IMR-90 (cell line): Measurements from ENCODE around the gene CLNK. TPM values are rescaled to one million over a fixed set of nuclear protein-coding genes. Genes with fewer than 3 reads are reported as not detected.

Experiments
- ATAC-seq: fragments of 200-7000 bp; cut with Tn5 transposase; 2 replicates; pipeline ENCODE4 v1.9.1; 2020; ENCODE audit warnings: low read depth, mild to moderate bottlenecking, moderate library complexity
- BruUV-seq: library from RNA; stranded (reverse); fragments of 400-500 nt; replicated peaks from 2 replicates; lab custom pipeline; 2021; lab: Mats Ljungman, UMichigan
- CTCF ChIA-PET: fragments of 300-600 bp; formaldehyde crosslinking; extraction: SDS; loops from one replicate; lab custom pipeline; 2021; ENCODE audit warnings: antibody characterized with exemption; lab: Yijun Ruan, JAX
- POLR2A ChIA-PET: fragments of 300-600 bp; sonication (Branson Sonifier 250); formaldehyde crosslinking; loops from one replicate; lab custom pipeline; 2022; ENCODE audit warnings: antibody characterized with exemption; ENCODE audit not compliant: unreplicated experiment; lab: Charles Lee
- DNase-seq: peaks from one replicate; pipeline ENCODE4 v3.0.0; 2013
- H2AFZ ChIP-seq: replicated peaks from 2 replicates; pipeline ENCODE3; 2013; ENCODE audit warnings: low read length, mild to moderate bottlenecking; ENCODE audit not compliant: poor library complexity
- H2AK5ac ChIP-seq: 2 replicates; pipeline ENCODE4 v1.6.1; 2013; ENCODE audit warnings: low read depth, low read length, inconsistent platforms
- H2AK9ac ChIP-seq: replicated peaks from 2 replicates; pipeline ENCODE3; 2013; ENCODE audit warnings: mild to moderate bottlenecking, low read depth, low read length, moderate library complexity; ENCODE audit not compliant: poor library complexity
- H2BK120ac ChIP-seq: 2 replicates; pipeline ENCODE4 v1.6.1; 2013; ENCODE audit warnings: low read depth, low read length, inconsistent platforms
- H2BK15ac ChIP-seq: 3 replicates; pipeline ENCODE4 v1.6.1; 2013; ENCODE audit warnings: low read depth, low read length, inconsistent platforms
- H2BK20ac ChIP-seq: 2 replicates; pipeline ENCODE4 v1.6.1; 2013; ENCODE audit warnings: low read depth, mild to moderate bottlenecking, inconsistent platforms, low read length, moderate library complexity
- H2BK5ac ChIP-seq: 2 replicates; pipeline ENCODE4 v1.6.1; 2013; ENCODE audit warnings: mild to moderate bottlenecking, low read depth, low read length, inconsistent platforms; ENCODE audit not compliant: poor library complexity, severe bottlenecking
- H3K14ac ChIP-seq: replicated peaks from 2 replicates; pipeline ENCODE4 v1.6.1; 2013; ENCODE audit warnings: low read depth, low read length, inconsistent platforms
- H3K18ac ChIP-seq: 2 replicates; pipeline ENCODE4 v1.6.1; 2013; ENCODE audit warnings: low read depth, low read length, control low read depth
- H3K23ac ChIP-seq: 2 replicates; pipeline ENCODE4 v1.6.1; 2013; ENCODE audit warnings: low read depth, low read length, inconsistent platforms
- H3K27ac ChIP-seq: 2 replicates; pipeline ENCODE4 v1.5.1; 2013; ENCODE audit warnings: mild to moderate bottlenecking, control low read depth, low read length; ENCODE audit not compliant: insufficient read depth
- H3K27me3 ChIP-seq: 2 replicates; pipeline ENCODE4 v1.6.1; 2013; ENCODE audit warnings: low read length; ENCODE audit not compliant: control insufficient read depth, insufficient read depth
- H3K36me3 ChIP-seq: 2 replicates; pipeline ENCODE4 v1.6.1; 2013; ENCODE audit warnings: low read length, mixed read lengths; ENCODE audit not compliant: control insufficient read depth, insufficient read depth
- H3K4ac ChIP-seq: 2 replicates; pipeline ENCODE4 v1.6.1; 2013; ENCODE audit warnings: low read depth, low read length, inconsistent platforms
- H3K4me1 ChIP-seq: 2 replicates; pipeline ENCODE4 v1.6.1; 2013; ENCODE audit warnings: low read length, mixed read lengths; ENCODE audit not compliant: control insufficient read depth, insufficient read depth
- H3K4me2 ChIP-seq: 2 replicates; pipeline ENCODE4 v1.6.1; 2013; ENCODE audit warnings: low read depth, mild to moderate bottlenecking, control low read depth, low read length, moderate library complexity
- H3K4me3 ChIP-seq: 2 replicates; pipeline ENCODE4 v1.5.1; 2013; ENCODE audit warnings: low read depth, mild to moderate bottlenecking, control low read depth, low read length, moderate library complexity; ENCODE audit not compliant: insufficient read depth
- H3K56ac ChIP-seq: 2 replicates; pipeline ENCODE4 v1.6.1; 2013; ENCODE audit warnings: low read length, inconsistent platforms; ENCODE audit not compliant: insufficient read depth; ENCODE audit errors: extremely low read depth
- H3K79me1 ChIP-seq, 2 experiments: 2 replicates each; pipeline ENCODE4 v1.6.1; 2013; ENCODE audit warnings: low read length in 2 of 2, inconsistent platforms in 1 of 2, low read depth in 1 of 2
- H3K9ac ChIP-seq: 2 replicates; pipeline ENCODE4 v1.6.1; 2013; ENCODE audit warnings: low read depth, low read length, control low read depth
- H3K9me1 ChIP-seq: 2 replicates; pipeline ENCODE4 v1.6.1; 2013; ENCODE audit warnings: low read length, inconsistent platforms; ENCODE audit not compliant: insufficient read depth
- H3K9me3 ChIP-seq: 2 replicates; pipeline ENCODE4 v1.6.1; 2013; ENCODE audit warnings: low read length; ENCODE audit not compliant: control insufficient read depth, insufficient read depth
- H4K20me1 ChIP-seq: 2 replicates; pipeline ENCODE4 v1.6.1; 2013; ENCODE audit warnings: low read length, inconsistent platforms; ENCODE audit not compliant: insufficient read depth
- H4K5ac ChIP-seq: 2 replicates; pipeline ENCODE4 v1.6.1; 2013; ENCODE audit warnings: mild to moderate bottlenecking, low read depth, low read length, control low read depth
- H4K8ac ChIP-seq, 2 experiments: 2 replicates each; pipeline ENCODE4 v1.6.1; 2013; ENCODE audit warnings: low read depth in 2 of 2, low read length in 2 of 2, control low read depth in 1 of 2, inconsistent platforms in 1 of 2
- H4K91ac ChIP-seq: 2 replicates; pipeline ENCODE4 v1.6.1; 2013; ENCODE audit warnings: low read depth, low read length, inconsistent platforms; ENCODE audit not compliant: insufficient read depth
- BHLHE40 ChIP-seq: fragments of 150-350 bp; IDR thresholded peaks from 2 replicates; pipeline ENCODE4 v1.6.1; 2016; ENCODE audit warnings: mild to moderate bottlenecking, low read depth, low read length
- CEBPB ChIP-seq: IDR thresholded peaks from 2 replicates; pipeline ENCODE4 v1.6.1; 2012; ENCODE audit warnings: low read depth, low read length, improper control_type of control experiment
- MAFK ChIP-seq: IDR thresholded peaks from 2 replicates; pipeline ENCODE4 v1.6.1; 2012; ENCODE audit warnings: low read depth, low read length, improper control_type of control experiment
- MXI1 ChIP-seq: IDR thresholded peaks from 2 replicates; pipeline ENCODE4 v1.6.1; 2012; ENCODE audit warnings: low read depth, mild to moderate bottlenecking, low read length, moderate library complexity, borderline replicate concordance
- RAD21 ChIP-seq: IDR thresholded peaks from 2 replicates; pipeline ENCODE4 v1.6.1; 2012; ENCODE audit warnings: low read length, improper control_type of control experiment
- RCOR1 ChIP-seq: IDR thresholded peaks from 2 replicates; pipeline ENCODE4 v1.6.1; 2012; ENCODE audit warnings: mild to moderate bottlenecking, low read length, improper control_type of control experiment; ENCODE audit not compliant: insufficient replicate concordance
- RFX5 ChIP-seq: IDR thresholded peaks from 2 replicates; pipeline ENCODE4 v1.8.0; 2012; ENCODE audit warnings: low read depth, mild to moderate bottlenecking, low read length, moderate library complexity
- SMC3 ChIP-seq: fragments of 150-350 bp; IDR thresholded peaks from 2 replicates; pipeline ENCODE4 v1.6.1; 2016; ENCODE audit warnings: low read depth, mild to moderate bottlenecking, antibody characterized with exemption, low read length, moderate library complexity
- WGBS, 2 experiments: methylation state at CpG; one replicate each; pipeline versions ENCODE4 v1.1.5 to v1.1.7; 2013; ENCODE audit warnings: missing lambda C conversion rate in 2 of 2; ENCODE audit not compliant: insufficient read length in 1 of 2; ENCODE audit errors: extremely low coverage in 2 of 2; 5-methylcytosine and 5-hydroxymethylcytosine counted together
- dilution Hi-C: fragments of 300-500 bp; cut with HindIII; formaldehyde crosslinking; loops from one replicate; pipeline ENCODE4 v1.14.3; 2018; ENCODE audit warnings: low sequenced_read_pairs; ENCODE audit not compliant: unreplicated experiment
- in situ Hi-C: fragments of 300-500 bp; cut with MboI; formaldehyde crosslinking; loops from 3 replicates; pipeline ENCODE4 v1.14.3; 2019; ENCODE audit warnings: low sequenced_read_pairs, inconsistent platforms, mixed read lengths
- intact Hi-C: fragments of 100-400 bp; cut with micrococcal nuclease; formaldehyde crosslinking; loops from 2 replicates; pipeline ENCODE4 v1.10.0; 2022
- polyA plus RNA-seq, 3 experiments: library from polyadenylated mRNA; depleted of rRNA; stranded (reverse); fragments of >200 nt; gene quantifications; 2 replicates each; pipeline ENCODE4 v1.2.3, GENCODE V29; 2012; ENCODE audit warnings: low replicate concordance in 1 of 3
- total RNA-seq: library from RNA; depleted of rRNA; stranded (reverse); fragments of >200 nt; gene quantifications from 2 replicates; pipeline ENCODE4 v1.2.3, GENCODE V29; 2012
- TF ChIP-seq, protein P1 (sequence below): fragments of 150-350 bp; IDR thresholded peaks from 2 replicates; pipeline ENCODE4 v1.6.1; 2016; ENCODE audit warnings: low read depth, mild to moderate bottlenecking, low read length, moderate library complexity, borderline replicate concordance
- TF ChIP-seq, protein P2 (sequence below): conservative IDR thresholded peaks from 2 replicates; pipeline ENCODE4 v1.5.1; 2012; ENCODE audit warnings: mild to moderate bottlenecking, low read depth, low read length, improper control_type of control experiment

CLNK gene
- total and polyA plus RNA-seq, 2 of the 4 experiments (the other 2 are of a cell fraction): not detected

- Histone ChIP-seq H3K27me3 (peaks cover 7% of the 10 kb centered on the region), H3K79me1 (no peaks in the 10 kb centered on the region), H2BK5ac (no peak overlapping the region), H3K56ac (no peak overlapping the region), H3K4me2 (no peak overlapping the region), H3K4ac (no peak overlapping the region), H4K91ac (no peak overlapping the region), H2BK15ac (no peak overlapping the region), H2BK120ac (no peak overlapping the region), H3K27ac (no peak overlapping the region), H2BK20ac (no peak overlapping the region), H3K4me1 (no peaks in the 10 kb centered on the region), H3K14ac (no peak overlapping the region), H3K4me3 (no peak overlapping the region), H2AK9ac (no peak overlapping the region), H3K9ac (no peak overlapping the region), H3K23ac (no peak overlapping the region), H2AK5ac (no peak overlapping the region), H4K20me1 (no peaks in the 10 kb centered on the region), H3K9me1 (no peaks in the 10 kb centered on the region; the same call in 1 of the 2 replicates), H3K18ac (no peak overlapping the region), H4K8ac (no peak overlapping the region), H3K36me3 (no peaks in the 10 kb centered on the region), H2AFZ (no peak overlapping the region), H3K9me3 (no peaks in the 10 kb centered on the region), H4K5ac (no peak overlapping the region)
- CTCF ChIA-PET: interaction anchor here (0.6 kb wide), 2 partner anchors 35 to 602 kb away, joined by 3 to 6 read pairs; no protein-coding TSS in a partner anchor
- WGBS, 2 experiments: no CpG with 5 or more reads among the region's 3 CpGs
- DNase-seq: no peak
- no peak for ATAC-seq
- POLR2A ChIA-PET: no interaction called here
- in situ Hi-C loops: loop anchor here (5.0 to 25.0 kb wide), 3 partner anchors 231 to 1134 kb away; no protein-coding TSS in a partner anchor
- dilution Hi-C loops: no loop called here
- intact Hi-C loops: loop anchor here (5.0 to 10.0 kb wide), 2 partner anchors 181 to 1044 kb away; no protein-coding TSS in a partner anchor
- no peak for TF ChIP-seq MAFK
- TF ChIP-seq, protein P1, sequence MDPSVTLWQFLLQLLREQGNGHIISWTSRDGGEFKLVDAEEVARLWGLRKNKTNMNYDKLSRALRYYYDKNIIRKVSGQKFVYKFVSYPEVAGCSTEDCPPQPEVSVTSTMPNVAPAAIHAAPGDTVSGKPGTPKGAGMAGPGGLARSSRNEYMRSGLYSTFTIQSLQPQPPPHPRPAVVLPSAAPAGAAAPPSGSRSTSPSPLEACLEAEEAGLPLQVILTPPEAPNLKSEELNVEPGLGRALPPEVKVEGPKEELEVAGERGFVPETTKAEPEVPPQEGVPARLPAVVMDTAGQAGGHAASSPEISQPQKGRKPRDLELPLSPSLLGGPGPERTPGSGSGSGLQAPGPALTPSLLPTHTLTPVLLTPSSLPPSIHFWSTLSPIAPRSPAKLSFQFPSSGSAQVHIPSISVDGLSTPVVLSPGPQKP: no peak
- TF ChIP-seq SMC3: no peak
- TF ChIP-seq BHLHE40: no peak
- no peak for TF ChIP-seq CEBPB
- TF ChIP-seq MXI1: no peak
- no peak for TF ChIP-seq RAD21
- TF ChIP-seq, protein P2, sequence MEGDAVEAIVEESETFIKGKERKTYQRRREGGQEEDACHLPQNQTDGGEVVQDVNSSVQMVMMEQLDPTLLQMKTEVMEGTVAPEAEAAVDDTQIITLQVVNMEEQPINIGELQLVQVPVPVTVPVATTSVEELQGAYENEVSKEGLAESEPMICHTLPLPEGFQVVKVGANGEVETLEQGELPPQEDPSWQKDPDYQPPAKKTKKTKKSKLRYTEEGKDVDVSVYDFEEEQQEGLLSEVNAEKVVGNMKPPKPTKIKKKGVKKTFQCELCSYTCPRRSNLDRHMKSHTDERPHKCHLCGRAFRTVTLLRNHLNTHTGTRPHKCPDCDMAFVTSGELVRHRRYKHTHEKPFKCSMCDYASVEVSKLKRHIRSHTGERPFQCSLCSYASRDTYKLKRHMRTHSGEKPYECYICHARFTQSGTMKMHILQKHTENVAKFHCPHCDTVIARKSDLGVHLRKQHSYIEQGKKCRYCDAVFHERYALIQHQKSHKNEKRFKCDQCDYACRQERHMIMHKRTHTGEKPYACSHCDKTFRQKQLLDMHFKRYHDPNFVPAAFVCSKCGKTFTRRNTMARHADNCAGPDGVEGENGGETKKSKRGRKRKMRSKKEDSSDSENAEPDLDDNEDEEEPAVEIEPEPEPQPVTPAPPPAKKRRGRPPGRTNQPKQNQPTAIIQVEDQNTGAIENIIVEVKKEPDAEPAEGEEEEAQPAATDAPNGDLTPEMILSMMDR: no peak
- TF ChIP-seq RFX5: no peak
- TF ChIP-seq RCOR1: no peak
- no TSS peak for BruUV-seq
Observed at GRCh38 chr4:10581022-10581421, 103.5 kb downstream of the CLNK start.
